Heart left ventricle (tissue), 13 donors: ENCODE data around the gene SHISAL2A.

Source experiments
- POLR2A ChIP-seq, 2 donors: fragments of 450-650 bp; IDR thresholded peaks; one replicate each; pipeline ENCODE4 v1.6.1; 2017; ENCODE audit warnings: antibody characterized with exemption in 2 of 2, mild to moderate bottlenecking in 2 of 2, moderate library complexity in 2 of 2
- TF ChIP-seq, protein P1 (sequence below), 12 donors: fragments of 200-600 bp; sonication (generic) in 4 of 12; IDR thresholded peaks; one replicate each; pipeline versions ENCODE4 v1.5.0 to v1.8.0; 2018 to 2022; ENCODE audit warnings: antibody characterized with exemption in 12 of 12, mild to moderate bottlenecking in 5 of 12
- donor health status: ischemic (EF 13 %, LVEDD 7.1; RV severe dilation, severe dysfunction).
- donor health status: DM: no; HTN: yes; CAD: no.
- donor health status: DM: no; HTN: no; CAD: no.
- donor health status: ischemic (EF 25% LVEDD 6.9; RV normal size, moderate dysfunction).
- donor health status: ischemic (EF 25% LVEDD 5.7; RV mildly dilated, moderate dysfunction).
- donor health status: ischemic (EF 35%, LVEDD 5.7; RV mildly dilated, moderate dysfunction).
- donor health status: nonischemic (EF 11% LVEDD 7.7; RV severe dilation, severe dysfunction).
- donor health status: DM: yes; HTN: yes; CAD: no.
- donor health status: PGD.
- donor health status: ischemic (EF 29% LVEDD 5.4; RV normal size, mild dysfunction).
- donor health status: nonischemic (EF 23%, LVEDD 6.1; RV moderate dilation, normal function).

DNA sequence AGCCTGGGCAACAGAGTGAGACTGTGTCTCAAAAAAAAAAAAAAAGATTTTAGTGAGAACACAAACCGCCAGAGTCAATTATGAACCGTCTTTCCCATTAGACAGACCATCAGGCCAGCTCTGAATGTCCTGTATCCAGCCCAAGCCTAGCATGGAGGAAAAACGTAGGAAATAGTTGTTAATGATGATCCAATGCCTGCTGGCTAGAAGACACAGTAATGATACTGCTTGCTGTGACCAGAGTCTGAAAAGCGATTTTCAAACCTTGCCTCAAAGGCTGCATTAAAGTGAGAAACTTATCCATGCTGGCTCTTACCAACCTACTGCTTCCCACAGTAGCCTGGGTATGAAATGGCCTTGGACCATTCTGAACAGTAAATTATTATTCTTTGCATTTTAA, 48.2 kb downstream of the SHISAL2A start:
- TF ChIP-seq, protein P1, sequence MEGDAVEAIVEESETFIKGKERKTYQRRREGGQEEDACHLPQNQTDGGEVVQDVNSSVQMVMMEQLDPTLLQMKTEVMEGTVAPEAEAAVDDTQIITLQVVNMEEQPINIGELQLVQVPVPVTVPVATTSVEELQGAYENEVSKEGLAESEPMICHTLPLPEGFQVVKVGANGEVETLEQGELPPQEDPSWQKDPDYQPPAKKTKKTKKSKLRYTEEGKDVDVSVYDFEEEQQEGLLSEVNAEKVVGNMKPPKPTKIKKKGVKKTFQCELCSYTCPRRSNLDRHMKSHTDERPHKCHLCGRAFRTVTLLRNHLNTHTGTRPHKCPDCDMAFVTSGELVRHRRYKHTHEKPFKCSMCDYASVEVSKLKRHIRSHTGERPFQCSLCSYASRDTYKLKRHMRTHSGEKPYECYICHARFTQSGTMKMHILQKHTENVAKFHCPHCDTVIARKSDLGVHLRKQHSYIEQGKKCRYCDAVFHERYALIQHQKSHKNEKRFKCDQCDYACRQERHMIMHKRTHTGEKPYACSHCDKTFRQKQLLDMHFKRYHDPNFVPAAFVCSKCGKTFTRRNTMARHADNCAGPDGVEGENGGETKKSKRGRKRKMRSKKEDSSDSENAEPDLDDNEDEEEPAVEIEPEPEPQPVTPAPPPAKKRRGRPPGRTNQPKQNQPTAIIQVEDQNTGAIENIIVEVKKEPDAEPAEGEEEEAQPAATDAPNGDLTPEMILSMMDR (IDR thresholded peaks at IDR 0.05) = no peak
- TF ChIP-seq POLR2A (IDR thresholded peaks at IDR 0.05) = no peak
